AG09319 (cell line): Measurements from ENCODE around the gene TRAIP.

Source experiments
- DNase-seq: peaks from one replicate; pipeline ENCODE4 v3.0.0-alpha.2; 2010; ENCODE audit warnings: low read depth; ENCODE audit errors: extremely low read depth
- CTCF ChIP-seq: IDR thresholded peaks from 2 replicates; pipeline ENCODE4 v1.5.1; 2011; ENCODE audit warnings: low read depth, mild to moderate bottlenecking, inconsistent platforms, low read length, moderate library complexity

TRAIP gene

GRCh38 chr3:49880581-49881315 is 24.4 kb upstream of the TRAIP start:
- DNase-seq, result no peak
- TF ChIP-seq CTCF, result no peak

- no peak for TF ChIP-seq CTCF
- no peak for DNase-seq
Observed at GRCh38 chr3:49879721-49880120, 23.4 kb upstream of the TRAIP start.

GRCh38 chr3:49878686-49879085 is 22.3 kb upstream of the TRAIP start:
- DNase-seq, result no peak
- no peak for TF ChIP-seq CTCF

GRCh38 chr3:49877716-49878115 is 21.4 kb upstream of the TRAIP start:
- no peak for DNase-seq
- TF ChIP-seq CTCF, result no peak

- no peak for DNase-seq
- no peak for TF ChIP-seq CTCF
Observed at GRCh38 chr3:49876567-49876966, 20.2 kb upstream of the TRAIP start.

GRCh38 chr3:49873623-49874022 is 17.3 kb upstream of the TRAIP start:
- TF ChIP-seq CTCF, result no peak
- no peak for DNase-seq

GRCh38 chr3:49872801-49873281 is 16.5 kb upstream of the TRAIP start:
- no peak for DNase-seq
- TF ChIP-seq CTCF, result no peak
